Measurements from ENCODE around the gene DUS4L.

DUS4L gene

GRCh38 chr7:107570298-107570697 is 6.5 kb downstream of the DUS4L start:
- Histone ChIP-seq H3K36me3 (replicated peaks in 1 of 2; ENCODE audit: control insufficient read depth in 2 of 2, insufficient read depth in 2 of 2, low read length in 2 of 2) (peaks cover 0 to 78% of the 10 kb centered on the region in 2 donors), H2AFZ (ENCODE audit: low read length) (no peak overlapping the region), H2BK120ac (ENCODE audit: low read depth, low read length) (no peak overlapping the region), H3K4me3 (ENCODE audit: low read length in 2 of 2) (no peak overlapping the region), H3K18ac (ENCODE audit: low read length) (no peak overlapping the region), H3K9me3 (replicated peaks in 1 of 2; ENCODE audit: control insufficient read depth in 2 of 2, insufficient read depth in 1 of 2, low read depth in 1 of 2, low read length in 2 of 2) (no peaks in the 10 kb centered on the region), H4K8ac (ENCODE audit: low read depth, low read length) (no peak overlapping the region), H3K4me1 (ENCODE audit: control insufficient read depth in 2 of 2, insufficient read depth in 1 of 2, low read depth in 1 of 2, low read length in 2 of 2) (no peaks in the 10 kb centered on the region), H2BK15ac (ENCODE audit: low read length) (no peak overlapping the region), H3K27ac (replicated peaks; ENCODE audit: low read length) (no peak overlapping the region), H3K9ac (ENCODE audit: low read depth, low read length, poor library complexity) (no peak overlapping the region), H3K4me2 (ENCODE audit: insufficient read depth, low read length, poor library complexity, severe bottlenecking) (no peak overlapping the region), H3K4ac (ENCODE audit: low read length) (no peak overlapping the region), H2BK12ac (ENCODE audit: low read length) (no peak overlapping the region), H3K14ac (ENCODE audit: low read length) (no peak overlapping the region), H4K91ac (ENCODE audit: low read depth, low read length, poor library complexity) (no peak overlapping the region), H2BK5ac (ENCODE audit: low read length) (no peak overlapping the region), H3K79me1 (ENCODE audit: low read depth, low read length) (no peaks in the 10 kb centered on the region), H3K27me3 (ENCODE audit: control insufficient read depth in 3 of 3, insufficient read depth in 3 of 3, low read depth in 1 of 3, low read length in 3 of 3) (no peaks in the 10 kb centered on the region), H2AK5ac (ENCODE audit: low read depth, low read length) (no peak overlapping the region), H3K23ac (ENCODE audit: low read depth, low read length, poor library complexity) (no peak overlapping the region)
- WGBS, 2 donors (ENCODE audit: extremely low coverage in 2 of 2, insufficient read length in 2 of 2, insufficient replicate concordance in 1 of 2): no CpG with 5 or more reads among the region's 2 CpGs
- DNase-seq (ENCODE audit: low spot score): no peak

- no CpG with 5 or more reads among the region's 4 CpGs for WGBS, 2 donors (ENCODE audit: extremely low coverage in 2 of 2, insufficient read length in 2 of 2, insufficient replicate concordance in 1 of 2)
- no peak for DNase-seq (ENCODE audit: low spot score)
- Histone ChIP-seq H2AK5ac (ENCODE audit: low read depth, low read length) (no peak overlapping the region), H3K36me3 (replicated peaks in 1 of 2; ENCODE audit: control insufficient read depth in 2 of 2, insufficient read depth in 2 of 2, low read length in 2 of 2) (peaks cover 1 to 79% of the 10 kb centered on the region in 2 donors), H2BK5ac (ENCODE audit: low read length) (no peak overlapping the region), H3K27me3 (ENCODE audit: control insufficient read depth in 3 of 3, insufficient read depth in 3 of 3, low read depth in 1 of 3, low read length in 3 of 3) (no peaks in the 10 kb centered on the region), H3K9me3 (replicated peaks in 1 of 2; ENCODE audit: control insufficient read depth in 2 of 2, insufficient read depth in 1 of 2, low read depth in 1 of 2, low read length in 2 of 2) (no peaks in the 10 kb centered on the region), H3K14ac (ENCODE audit: low read length) (no peak overlapping the region), H2BK120ac (ENCODE audit: low read depth, low read length) (no peak overlapping the region), H4K91ac (ENCODE audit: low read depth, low read length, poor library complexity) (no peak overlapping the region), H3K18ac (ENCODE audit: low read length) (no peak overlapping the region), H4K8ac (ENCODE audit: low read depth, low read length) (no peak overlapping the region), H3K79me1 (ENCODE audit: low read depth, low read length) (no peaks in the 10 kb centered on the region), H3K27ac (replicated peaks; ENCODE audit: low read length) (no peak overlapping the region), H3K4me2 (ENCODE audit: insufficient read depth, low read length, poor library complexity, severe bottlenecking) (no peak overlapping the region), H3K4ac (ENCODE audit: low read length) (no peak overlapping the region), H2BK12ac (ENCODE audit: low read length) (no peak overlapping the region), H3K4me3 (ENCODE audit: low read length in 2 of 2) (no peak overlapping the region), H3K4me1 (ENCODE audit: control insufficient read depth in 2 of 2, insufficient read depth in 1 of 2, low read depth in 1 of 2, low read length in 2 of 2) (no peaks in the 10 kb centered on the region), H2BK15ac (ENCODE audit: low read length) (no peak overlapping the region), H2AFZ (ENCODE audit: low read length) (no peak overlapping the region), H3K9ac (ENCODE audit: low read depth, low read length, poor library complexity) (no peak overlapping the region), H3K23ac (ENCODE audit: low read depth, low read length, poor library complexity) (no peak overlapping the region)
Measured at GRCh38 chr7:107573537-107573936, 9.8 kb downstream of the DUS4L start.

- no CpG with 5 or more reads among the region's 9 CpGs for WGBS, 2 donors (ENCODE audit: extremely low coverage in 2 of 2, insufficient read length in 2 of 2, insufficient replicate concordance in 1 of 2)
- Histone ChIP-seq H2BK120ac (ENCODE audit: low read depth, low read length) (no peak overlapping the region), H3K4me1 (ENCODE audit: control insufficient read depth in 2 of 2, insufficient read depth in 1 of 2, low read depth in 1 of 2, low read length in 2 of 2) (peaks cover 0 to 4% of the 10 kb centered on the region in 2 donors)
Measured at GRCh38 chr7:107579554-107579884, 15.7 kb downstream of the DUS4L start.

GRCh38 chr7:107579885-107580715 is 16.3 kb downstream of the DUS4L start, which contains the start of gene BCAP29:
TSS of gene BCAP29 (plus strand) at chr7:107580246. CDS start at chr7:107580773, 527 bp downstream.
- Histone ChIP-seq H4K8ac (ENCODE audit: low read depth, low read length) (peak within 1 kb of the TSS; percentile 17), H3K79me1 (ENCODE audit: low read depth, low read length) (no peaks in the 10 kb centered on the region), H3K23ac (ENCODE audit: low read depth, low read length, poor library complexity) (peak within 1 kb of the TSS; percentile 91), H3K9ac (ENCODE audit: low read depth, low read length, poor library complexity) (peak within 1 kb of the TSS; percentile 77), H2BK120ac (ENCODE audit: low read depth, low read length) (peak within 1 kb of the TSS; percentile 47), H2BK15ac (ENCODE audit: low read length) (peak within 1 kb of the TSS; percentile 9), H3K9me3 (replicated peaks in 1 of 2; ENCODE audit: control insufficient read depth in 2 of 2, insufficient read depth in 1 of 2, low read depth in 1 of 2, low read length in 2 of 2) (no peaks in the 10 kb centered on the region), H2BK12ac (ENCODE audit: low read length) (no peak within 1 kb of the TSS), H3K18ac (ENCODE audit: low read length) (peak within 1 kb of the TSS; percentile 98), H2AK5ac (ENCODE audit: low read depth, low read length) (no peak within 1 kb of the TSS), H3K4me3 (ENCODE audit: low read length in 2 of 2) (peak within 1 kb of the TSS; percentile 83 to 92), H2AFZ (ENCODE audit: low read length) (peak within 1 kb of the TSS; percentile 97), H3K36me3 (replicated peaks in 1 of 2; ENCODE audit: control insufficient read depth in 2 of 2, insufficient read depth in 2 of 2, low read length in 2 of 2) (peaks cover 1 to 38% of the 10 kb centered on the region in 2 donors), H3K4me2 (ENCODE audit: insufficient read depth, low read length, poor library complexity, severe bottlenecking) (peak within 1 kb of the TSS; percentile 63), H3K14ac (ENCODE audit: low read length) (no peak within 1 kb of the TSS), H3K4ac (ENCODE audit: low read length) (no peak within 1 kb of the TSS), H3K4me1 (ENCODE audit: control insufficient read depth in 2 of 2, insufficient read depth in 1 of 2, low read depth in 1 of 2, low read length in 2 of 2) (peaks cover 0 to 4% of the 10 kb centered on the region in 2 donors), H4K91ac (ENCODE audit: low read depth, low read length, poor library complexity) (no peak within 1 kb of the TSS), H3K27me3 (ENCODE audit: control insufficient read depth in 3 of 3, insufficient read depth in 3 of 3, low read depth in 1 of 3, low read length in 3 of 3) (no peaks in the 10 kb centered on the region), H2BK5ac (ENCODE audit: low read length) (peak within 1 kb of the TSS; percentile 53), H3K27ac (replicated peaks; ENCODE audit: low read length) (peak within 1 kb of the TSS; percentile 81)
- no CpG with 5 or more reads among the region's 89 CpGs for WGBS, 2 donors (ENCODE audit: extremely low coverage in 2 of 2, insufficient read length in 2 of 2, insufficient replicate concordance in 1 of 2)
- peak; percentile 70 for DNase-seq (ENCODE audit: low spot score)

More at GRCh38 chr7:107579554-107579884, 15.7 kb downstream of the DUS4L start:
- Histone ChIP-seq H3K4ac (ENCODE audit: low read length) (no peak overlapping the region), H2BK12ac (ENCODE audit: low read length) (no peak overlapping the region), H3K23ac (ENCODE audit: low read depth, low read length, poor library complexity) (no peak overlapping the region), H3K4me3 (ENCODE audit: low read length in 2 of 2) (peak overlapping the region; percentile 83 to 92), H4K8ac (ENCODE audit: low read depth, low read length) (peak overlapping the region; percentile 17), H2AK5ac (ENCODE audit: low read depth, low read length) (no peak overlapping the region), H3K9ac (ENCODE audit: low read depth, low read length, poor library complexity) (peak overlapping the region; percentile 77), H3K27me3 (ENCODE audit: control insufficient read depth in 3 of 3, insufficient read depth in 3 of 3, low read depth in 1 of 3, low read length in 3 of 3) (no peaks in the 10 kb centered on the region), H3K27ac (replicated peaks; ENCODE audit: low read length) (peak overlapping the region; percentile 46), H3K14ac (ENCODE audit: low read length) (no peak overlapping the region), H2BK5ac (ENCODE audit: low read length) (no peak overlapping the region), H3K4me2 (ENCODE audit: insufficient read depth, low read length, poor library complexity, severe bottlenecking) (peak overlapping the region; percentile 63), H3K18ac (ENCODE audit: low read length) (peak overlapping the region; percentile 96), H2BK15ac (ENCODE audit: low read length) (no peak overlapping the region), H3K36me3 (replicated peaks in 1 of 2; ENCODE audit: control insufficient read depth in 2 of 2, insufficient read depth in 2 of 2, low read length in 2 of 2) (peaks cover 1 to 38% of the 10 kb centered on the region in 2 donors), H3K79me1 (ENCODE audit: low read depth, low read length) (no peaks in the 10 kb centered on the region), H3K9me3 (replicated peaks in 1 of 2; ENCODE audit: control insufficient read depth in 2 of 2, insufficient read depth in 1 of 2, low read depth in 1 of 2, low read length in 2 of 2) (no peaks in the 10 kb centered on the region), H2AFZ (ENCODE audit: low read length) (peak overlapping the region; percentile 97), H4K91ac (ENCODE audit: low read depth, low read length, poor library complexity) (no peak overlapping the region)
- no peak for DNase-seq (ENCODE audit: low spot score)
